Neural cell (in vitro differentiated cells): ENCODE measurements around the gene CCDC88A. TPM values are rescaled to one million over a fixed set of nuclear protein-coding genes. Genes with fewer than 3 reads are reported as not detected.
"Not testable (repeated sequence)": the region's sequence is repeated elsewhere in the genome, so short reads cannot be mapped to it uniquely, and the experiment has no call there.

Source experiments
- H2AFZ ChIP-seq: fragments of 200-600, 300-800 bp; sonication (generic), shearing (Covaris generic); 2 replicates; pipeline ENCODE4 v1.6.0; 2014; ENCODE audit warnings: low read depth, mild to moderate bottlenecking, antibody characterized with exemption, low read length, moderate library complexity
- H3F3A ChIP-seq: fragments of 200-600 bp; shearing (Covaris generic); 2 replicates; pipeline ENCODE4 v1.6.1; 2016; ENCODE audit warnings: mild to moderate bottlenecking, moderate library complexity, mixed read lengths, antibody characterized with exemption, low read length; ENCODE audit not compliant: insufficient read depth, poor library complexity, severe bottlenecking
- H3K27ac ChIP-seq: fragments of 200-600, 300-800 bp; sonication (generic), shearing (Covaris generic); 2 replicates; pipeline ENCODE4 v1.5.1; 2014; ENCODE audit warnings: mild to moderate bottlenecking, low read length, moderate library complexity
- H3K27me3 ChIP-seq: fragments of 300-800, 200-600 bp; sonication (generic), shearing (Covaris generic); 2 replicates; pipeline ENCODE4 v1.6.0; 2014; ENCODE audit warnings: mild to moderate bottlenecking, low read depth, low read length, moderate library complexity; ENCODE audit not compliant: insufficient read depth
- H3K36me3 ChIP-seq: fragments of 300-800, 200-600 bp; sonication (generic), shearing (Covaris generic); 2 replicates; pipeline ENCODE4 v1.5.1; 2014; ENCODE audit warnings: mild to moderate bottlenecking, antibody characterized with exemption, low read length, moderate library complexity; ENCODE audit not compliant: insufficient read depth
- H3K4me2 ChIP-seq: fragments of 300-800, 200-600 bp; sonication (generic), shearing (Covaris generic); 2 replicates; pipeline ENCODE4 v1.6.0; 2014; ENCODE audit warnings: mild to moderate bottlenecking, low read length
- H3K4me3 ChIP-seq: fragments of 300-800, 200-600 bp; sonication (generic), shearing (Covaris generic); 2 replicates; pipeline ENCODE4 v1.5.1; 2014; ENCODE audit warnings: mild to moderate bottlenecking, low read length, moderate library complexity
- H3K79me2 ChIP-seq: fragments of 200-600 bp; shearing (Covaris generic); replicated peaks from 2 replicates; pipeline ENCODE4 v1.6.0; 2014; ENCODE audit warnings: mild to moderate bottlenecking, low read length, moderate library complexity; ENCODE audit not compliant: insufficient read depth
- H3K9ac ChIP-seq: fragments of 300-800, 200-600 bp; sonication (generic), shearing (Covaris generic); 2 replicates; pipeline ENCODE4 v1.6.1; 2016; ENCODE audit warnings: mild to moderate bottlenecking, low read length, mixed read lengths
- H3K9me2 ChIP-seq: fragments of 200-600 bp; shearing (Covaris generic); 2 replicates; pipeline ENCODE4 v1.6.1; 2016; ENCODE audit warnings: mild to moderate bottlenecking, low read length, mixed read lengths; ENCODE audit not compliant: insufficient read depth
- H3K9me3 ChIP-seq: fragments of 200-600, 300-800 bp; sonication (generic), shearing (Covaris generic); 2 replicates; pipeline ENCODE4 v1.6.1; 2016; ENCODE audit warnings: mild to moderate bottlenecking, mixed run types, low read length, moderate library complexity, mixed read lengths
- H4K20me1 ChIP-seq: fragments of 200-600 bp; shearing (Covaris generic); 2 replicates; pipeline ENCODE4 v1.6.1; 2016; ENCODE audit warnings: mild to moderate bottlenecking, mixed run types; ENCODE audit not compliant: insufficient read depth
- CTCF ChIP-seq: fragments of 450-650 bp; IDR thresholded peaks from 2 replicates; pipeline ENCODE4 v1.5.1; 2014; ENCODE audit warnings: antibody characterized with exemption, mild to moderate bottlenecking, moderate library complexity; ENCODE audit not compliant: poor library complexity, severe bottlenecking
- EP300 ChIP-seq: fragments of 450-650 bp; conservative IDR thresholded peaks from 2 replicates; pipeline ENCODE4 v1.6.1; 2014; ENCODE audit warnings: antibody characterized with exemption, mild to moderate bottlenecking, moderate library complexity; ENCODE audit not compliant: poor library complexity, severe bottlenecking
- EZH2 ChIP-seq: fragments of 200-600, 300-800 bp; shearing (Covaris generic), sonication (generic); IDR thresholded peaks from 2 replicates; pipeline ENCODE4 v1.6.1; 2014; ENCODE audit warnings: antibody characterized with exemption, low read length, borderline replicate concordance, mild to moderate bottlenecking; ENCODE audit not compliant: insufficient read depth, poor library complexity, severe bottlenecking
- MXI1 ChIP-seq: fragments of 450-650 bp; conservative IDR thresholded peaks from 2 replicates; pipeline ENCODE4 v1.6.1; 2014; ENCODE audit warnings: antibody characterized with exemption, mild to moderate bottlenecking; ENCODE audit not compliant: poor library complexity, severe bottlenecking
- POLR2AphosphoS5 ChIP-seq: IDR thresholded peaks from 2 replicates; pipeline ENCODE4 v1.6.1; 2012
- RAD21 ChIP-seq: fragments of 450-650 bp; conservative IDR thresholded peaks from 2 replicates; pipeline ENCODE4 v1.6.1; 2014; ENCODE audit warnings: antibody characterized with exemption, mild to moderate bottlenecking, moderate library complexity
- REST ChIP-seq: IDR thresholded peaks from 2 replicates; pipeline ENCODE4 v1.6.1; 2012; ENCODE audit warnings: borderline replicate concordance
- SMC3 ChIP-seq: fragments of 450-650 bp; conservative IDR thresholded peaks from 2 replicates; pipeline ENCODE4 v1.6.1; 2014; ENCODE audit warnings: antibody characterized with exemption, mild to moderate bottlenecking, moderate library complexity; ENCODE audit not compliant: poor library complexity
- TAF1 ChIP-seq: IDR thresholded peaks from 2 replicates; pipeline ENCODE4 v1.6.1; 2012; ENCODE audit warnings: low read depth
- polyA plus RNA-seq: library from polyadenylated mRNA; depleted of rRNA; stranded (reverse); fragments of >200 nt; gene quantifications from 2 replicates; pipeline ENCODE4 v1.2.3, GENCODE V29; 2014

The CCDC88A gene
- polyA plus RNA-seq, 1 donor from 2014 or later: 224 TPM

- peaks cover 14% of the 10 kb centered on the region for H3K36me3 ChIP-seq
- not testable (repeated sequence) for H3K9ac ChIP-seq, H2AFZ ChIP-seq, H3K4me2 ChIP-seq, H4K20me1 ChIP-seq, H3K4me3 ChIP-seq, H3K27me3 ChIP-seq, H3F3A ChIP-seq, H3K9me2 ChIP-seq, H3K27ac ChIP-seq, H3K9me3 ChIP-seq, H3K79me2 ChIP-seq
These were observed 63.5 kb downstream of the CCDC88A start for GRCh38 chr2:55356136-55356535.

GRCh38 chr2:55355451-55355850, 64.2 kb downstream of the CCDC88A start:
- TF ChIP-seq RAD21 (no peak), MXI1 (no peak), EP300 (no peak), TAF1 (no peak), EZH2 (no peak), REST (no peak), POLR2AphosphoS5 (no peak), SMC3 (no peak)
- Histone ChIP-seq H3K27me3 (no peaks in the 10 kb centered on the region), H3K9me2 (no peaks in the 10 kb centered on the region), H2AFZ (no peak overlapping the region), H3K36me3 (peaks cover 18% of the 10 kb centered on the region), H3K9ac (no peak overlapping the region), H3K79me2 (no peaks in the 10 kb centered on the region), H3K27ac (no peak overlapping the region), H4K20me1 (no peaks in the 10 kb centered on the region), H3F3A (no peaks in the 10 kb centered on the region), H3K9me3 (peaks cover 6% of the 10 kb centered on the region), H3K4me3 (no peak overlapping the region), H3K4me2 (no peak overlapping the region)

- H3K4me3 ChIP-seq: no peak overlapping the region
- H2AFZ ChIP-seq: no peak overlapping the region
- H4K20me1 ChIP-seq: no peaks in the 10 kb centered on the region
- peaks cover 6% of the 10 kb centered on the region for H3K9me3 ChIP-seq
- H3K27me3 ChIP-seq: no peaks in the 10 kb centered on the region
- no peak overlapping the region for H3K4me2 ChIP-seq
- H3K9me2 ChIP-seq: no peaks in the 10 kb centered on the region
- no peak overlapping the region for H3K27ac ChIP-seq
- no peaks in the 10 kb centered on the region for H3K79me2 ChIP-seq
- no peaks in the 10 kb centered on the region for H3F3A ChIP-seq
- TF ChIP-seq RAD21: no peak
- no peak for TF ChIP-seq CTCF
- TF ChIP-seq MXI1: no peak
- no peak for TF ChIP-seq TAF1
- TF ChIP-seq REST: no peak
- no peak for TF ChIP-seq POLR2AphosphoS5
- no peak for TF ChIP-seq SMC3
- TF ChIP-seq EP300: no peak
- TF ChIP-seq EZH2: no peak
- H3K9ac ChIP-seq: no peak overlapping the region
- peaks cover 18% of the 10 kb centered on the region for H3K36me3 ChIP-seq
These were observed 68.0 kb downstream of the CCDC88A start for GRCh38 chr2:55351672-55352071.
